SK-N-SH (cell line): ENCODE data around the gene NPR1. TPM values are rescaled to one million over a fixed set of nuclear protein-coding genes. Genes with fewer than 3 reads are reported as not detected.

ENCODE experiments used
- CTCF ChIA-PET: fragments of 300-600, 350-600 bp; formaldehyde crosslinking; extraction: SDS; loops from one replicate; lab custom pipeline; 2021; lab: Yijun Ruan, JAX
- POLR2A ChIA-PET: fragments of 350-600 bp; sonication (Branson Sonifier 250); formaldehyde crosslinking; extraction: SDS; loops from one replicate; lab custom pipeline; 2020; ENCODE audit warnings: antibody characterized with exemption, inconsistent platforms; lab: Yijun Ruan, JAX
- DNase-seq: peaks from one replicate; pipeline ENCODE4 v3.0.0; 2012
- H2AFZ ChIP-seq: fragments of 200-600 bp; sonication (generic); 2 replicates; pipeline ENCODE4 v1.8.1; 2016; ENCODE audit warnings: antibody characterized with exemption, mild to moderate bottlenecking, low read depth
- H3F3A ChIP-seq: fragments of 200-600 bp; sonication (generic); replicated peaks from 2 replicates; pipeline ENCODE3; 2016; ENCODE audit warnings: antibody characterized with exemption, mild to moderate bottlenecking; ENCODE audit not compliant: insufficient read depth
- H3K27ac ChIP-seq, 2 experiments: fragments of 200-500 bp in 1 of 2; fragments of 200-600 bp in 1 of 2; sonication (Bioruptor generic) in 1 of 2; sonication (generic), shearing (Covaris generic) in 1 of 2; 2 replicates each; pipeline versions ENCODE4 v1.5.1 to v1.6.1; 2014 to 2016; ENCODE audit warnings: low read depth in 2 of 2, inconsistent platforms in 1 of 2, low read length in 1 of 2, mild to moderate bottlenecking in 1 of 2, mixed read lengths in 1 of 2
- H3K27me3 ChIP-seq: fragments of 200-600 bp; sonication (generic), shearing (Covaris generic); 2 replicates; pipeline ENCODE4 v1.6.1; 2016; ENCODE audit warnings: mixed run types; ENCODE audit not compliant: insufficient read depth
- H3K36me3 ChIP-seq, 2 experiments: fragments of 200-500 bp in 1 of 2; fragments of 200-600 bp in 1 of 2; sonication (Bioruptor generic) in 1 of 2; sonication (generic) in 1 of 2; replicated peaks in 1 of 2; 2 replicates each; pipeline versions ENCODE3 to v1.5.1; 2014 to 2016; ENCODE audit warnings: low read length in 1 of 2, mild to moderate bottlenecking in 1 of 2; ENCODE audit not compliant: insufficient read depth in 2 of 2, control insufficient read depth in 1 of 2
- H3K4me1 ChIP-seq, 2 experiments: fragments of 200-500 bp in 1 of 2; fragments of 200-600 bp in 1 of 2; sonication (Bioruptor generic) in 1 of 2; sonication (generic), shearing (Covaris generic) in 1 of 2; 2 replicates each; pipeline versions ENCODE4 v1.5.1 to v1.6.1; 2014 to 2016; ENCODE audit warnings: low read depth in 1 of 2, low read length in 1 of 2, mixed run types in 1 of 2; ENCODE audit not compliant: insufficient read depth in 2 of 2, control insufficient read depth in 1 of 2
- H3K4me2 ChIP-seq: fragments of 200-600 bp; sonication (generic), shearing (Covaris generic); 2 replicates; pipeline ENCODE4 v1.6.1; 2017; ENCODE audit warnings: mixed run types
- H3K4me3 ChIP-seq, 2 experiments: fragments of 200-500 bp in 1 of 2; fragments of 200-600 bp in 1 of 2; sonication (Bioruptor generic) in 1 of 2; sonication (generic), shearing (Covaris generic) in 1 of 2; 2 replicates each; pipeline versions ENCODE4 v1.5.1 to v1.8.1; 2014 to 2016; ENCODE audit warnings: low read depth in 2 of 2, inconsistent platforms in 1 of 2, low read length in 1 of 2, mild to moderate bottlenecking in 1 of 2, mixed read lengths in 1 of 2, moderate library complexity in 1 of 2
- H3K79me2 ChIP-seq: fragments of 200-600 bp; sonication (generic); 2 replicates; pipeline ENCODE4 v1.8.1; 2017; ENCODE audit warnings: mild to moderate bottlenecking; ENCODE audit not compliant: insufficient read depth
- H3K9ac ChIP-seq: fragments of 200-600 bp; sonication (generic); 2 replicates; pipeline ENCODE4 v1.6.1; 2017; ENCODE audit warnings: mixed run types
- H3K9me2 ChIP-seq: fragments of 200-600 bp; sonication (generic); 2 replicates; pipeline ENCODE4 v1.6.1; 2017; ENCODE audit warnings: mixed run types
- H3K9me3 ChIP-seq: fragments of 200-600 bp; sonication (generic); 2 replicates; pipeline ENCODE4 v1.6.1; 2017; ENCODE audit warnings: mixed run types, mild to moderate bottlenecking, moderate library complexity
- H4K20me1 ChIP-seq: fragments of 200-600 bp; sonication (generic); 2 replicates; pipeline ENCODE4 v1.6.1; 2017; ENCODE audit warnings: mild to moderate bottlenecking, mixed run types; ENCODE audit not compliant: insufficient read depth
- EP300 ChIP-seq, 2 experiments: IDR thresholded peaks; 2 replicates each; pipeline versions ENCODE4 v1.4.0 to v1.6.1; 2012; ENCODE audit warnings: borderline replicate concordance in 1 of 2, low read depth in 1 of 2, low read length in 1 of 2
- EZH2phosphoT487 ChIP-seq: fragments of 200-600 bp; sonication (generic); IDR thresholded peaks from 2 replicates; pipeline ENCODE4 v1.6.1; 2017; ENCODE audit warnings: low read depth, mixed run types, mild to moderate bottlenecking, antibody characterized with exemption, moderate library complexity, borderline replicate concordance
- FOXM1 ChIP-seq: IDR thresholded peaks from 2 replicates; pipeline ENCODE4 v1.4.0; 2012; ENCODE audit warnings: low read depth, mild to moderate bottlenecking
- GABPA ChIP-seq: IDR thresholded peaks from 2 replicates; pipeline ENCODE4 v1.4.0; 2012; ENCODE audit warnings: low read depth, mild to moderate bottlenecking
- GATA2 ChIP-seq: sonication (generic); formaldehyde crosslinking; IDR thresholded peaks from 2 replicates; pipeline ENCODE4 v1.5.0; 2020; ENCODE audit warnings: mild to moderate bottlenecking, missing genetic modification reagents
- JUND ChIP-seq: IDR thresholded peaks from 2 replicates; pipeline ENCODE4 v1.4.0; 2012
- MXI1 ChIP-seq: IDR thresholded peaks from 2 replicates; pipeline ENCODE4 v1.6.1; 2012; ENCODE audit warnings: mild to moderate bottlenecking, low read depth, low read length, improper control_type of control experiment
- NFIC ChIP-seq: IDR thresholded peaks from 2 replicates; pipeline ENCODE4 v1.4.0; 2012; ENCODE audit warnings: borderline replicate concordance
- NRF1 ChIP-seq: IDR thresholded peaks from 2 replicates; pipeline ENCODE4 v1.6.1; 2012; ENCODE audit warnings: low read depth, mild to moderate bottlenecking, low read length
- POLR2AphosphoS5 ChIP-seq: IDR thresholded peaks from 2 replicates; pipeline ENCODE4 v1.6.1; 2012; ENCODE audit warnings: low read depth, low read length
- RAD21 ChIP-seq: IDR thresholded peaks from 2 replicates; pipeline ENCODE4 v1.6.1; 2012; ENCODE audit warnings: mild to moderate bottlenecking, low read length
- RCOR1 ChIP-seq: fragments of 150-350 bp; IDR thresholded peaks from 2 replicates; pipeline ENCODE4 v1.6.1; 2017; ENCODE audit warnings: antibody characterized with exemption, low read length
- RFX5 ChIP-seq: IDR thresholded peaks from 2 replicates; pipeline ENCODE4 v1.6.1; 2012; ENCODE audit warnings: mild to moderate bottlenecking, improper control_type of control experiment, low read length
- SIN3A ChIP-seq: IDR thresholded peaks from 2 replicates; pipeline ENCODE4 v1.6.1; 2012; ENCODE audit warnings: low read depth, mild to moderate bottlenecking, low read length, moderate library complexity, borderline replicate concordance
- SMC3 ChIP-seq: IDR thresholded peaks from 2 replicates; pipeline ENCODE4 v1.6.1; 2012; ENCODE audit warnings: low read depth, low read length, improper control_type of control experiment
- TEAD4 ChIP-seq: IDR thresholded peaks from 2 replicates; pipeline ENCODE4 v1.4.0; 2012; ENCODE audit warnings: mild to moderate bottlenecking, borderline replicate concordance; ENCODE audit not compliant: insufficient read depth
- YY1 ChIP-seq: IDR thresholded peaks from 2 replicates; pipeline ENCODE4 v1.4.0; 2012; ENCODE audit warnings: low read depth, mild to moderate bottlenecking
- WGBS: methylation state at CpG from one replicate; pipeline ENCODE4 v1.1.6; 2017; ENCODE audit warnings: low lambda C conversion rate; 5-methylcytosine and 5-hydroxymethylcytosine counted together
- polyA plus RNA-seq, 3 experiments: library from polyadenylated mRNA; depleted of rRNA; stranded (reverse); fragments of >200 nt; gene quantifications; 2 replicates each; pipeline ENCODE4 v1.2.3, GENCODE V29; 2012
- TF ChIP-seq, protein P1 (sequence below): IDR thresholded peaks from 2 replicates; pipeline ENCODE4 v1.4.0; 2012; ENCODE audit warnings: low read depth, borderline replicate concordance
- TF ChIP-seq, protein P2 (sequence below): IDR thresholded peaks from 2 replicates; pipeline ENCODE4; 2012
- TF ChIP-seq, protein P3 (sequence below): fragments of 200-600 bp; sonication (generic); IDR thresholded peaks from 2 replicates; pipeline ENCODE4 v1.6.1; 2017; ENCODE audit warnings: antibody characterized with exemption, mild to moderate bottlenecking, moderate library complexity

Gene NPR1
- polyA plus RNA-seq, 1 of the 3 experiments (the other 2 are of a cell fraction), result 0.12 TPM

DNA sequence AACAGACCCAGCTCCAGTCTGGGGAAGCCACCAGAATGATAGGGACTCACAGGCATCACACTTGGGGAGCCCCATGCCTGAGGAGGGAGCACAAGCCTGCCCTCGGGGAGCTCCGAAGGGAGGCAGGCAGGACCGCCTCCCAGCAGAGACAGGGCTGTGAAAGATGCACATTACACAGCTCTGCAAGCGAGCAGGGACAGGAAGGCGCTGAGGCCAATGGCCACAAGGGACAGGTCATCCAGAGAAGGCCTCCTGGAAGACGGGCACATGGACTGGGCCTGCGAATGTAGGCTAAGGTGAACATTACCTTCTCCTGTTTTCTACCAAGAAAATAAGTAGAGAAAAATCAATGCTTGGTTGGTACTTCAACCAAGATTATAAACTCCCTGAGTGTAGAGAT is 4.2 kb downstream of the NPR1 start:
- Histone ChIP-seq H3K27me3 (peaks cover 30% of the 10 kb centered on the region), H3K9ac (no peak overlapping the region), H3K27ac (no peak overlapping the region), H3K4me1 (peaks cover 0 to 15% of the 10 kb centered on the region in 2 experiments; a peak in 1 of 4 replicates), H3K9me2 (no peaks in the 10 kb centered on the region), H4K20me1 (no peaks in the 10 kb centered on the region), H3K36me3 (no peaks in the 10 kb centered on the region), H3K9me3 (no peaks in the 10 kb centered on the region), H3K4me3 (no peak overlapping the region), H3F3A (no peaks in the 10 kb centered on the region), H3K4me2 (no peak overlapping the region), H2AFZ (no peak overlapping the region), H3K79me2 (no peaks in the 10 kb centered on the region)
- ChIA-PET CTCF (no interaction called here), POLR2A (no interaction called here)
- 94% methylated on average over 7 of the region's 7 CpGs for WGBS
- no peak for DNase-seq
- no peak for TF ChIP-seq RFX5
- no peak for TF ChIP-seq RAD21
- TF ChIP-seq SMC3, result no peak
- no peak for TF ChIP-seq YY1
- no peak for TF ChIP-seq RCOR1
- TF ChIP-seq TEAD4, result no peak
- no peak for TF ChIP-seq GABPA
- TF ChIP-seq EZH2phosphoT487, result no peak
- TF ChIP-seq POLR2AphosphoS5, result no peak
- TF ChIP-seq MXI1, result no peak
- TF ChIP-seq EP300 (IDR thresholded peaks at IDR 0.05; ENCODE audit: borderline replicate concordance in 1 of 2, low read depth in 1 of 2, low read length in 1 of 2), result no peak
- TF ChIP-seq NFIC, result no peak
- no peak for TF ChIP-seq NRF1
- TF ChIP-seq, protein P1, sequence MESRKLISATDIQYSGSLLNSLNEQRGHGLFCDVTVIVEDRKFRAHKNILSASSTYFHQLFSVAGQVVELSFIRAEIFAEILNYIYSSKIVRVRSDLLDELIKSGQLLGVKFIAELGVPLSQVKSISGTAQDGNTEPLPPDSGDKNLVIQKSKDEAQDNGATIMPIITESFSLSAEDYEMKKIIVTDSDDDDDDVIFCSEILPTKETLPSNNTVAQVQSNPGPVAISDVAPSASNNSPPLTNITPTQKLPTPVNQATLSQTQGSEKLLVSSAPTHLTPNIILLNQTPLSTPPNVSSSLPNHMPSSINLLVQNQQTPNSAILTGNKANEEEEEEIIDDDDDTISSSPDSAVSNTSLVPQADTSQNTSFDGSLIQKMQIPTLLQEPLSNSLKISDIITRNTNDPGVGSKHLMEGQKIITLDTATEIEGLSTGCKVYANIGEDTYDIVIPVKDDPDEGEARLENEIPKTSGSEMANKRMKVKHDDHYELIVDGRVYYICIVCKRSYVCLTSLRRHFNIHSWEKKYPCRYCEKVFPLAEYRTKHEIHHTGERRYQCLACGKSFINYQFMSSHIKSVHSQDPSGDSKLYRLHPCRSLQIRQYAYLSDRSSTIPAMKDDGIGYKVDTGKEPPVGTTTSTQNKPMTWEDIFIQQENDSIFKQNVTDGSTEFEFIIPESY, result no peak
- no peak for TF ChIP-seq SIN3A
- TF ChIP-seq JUND, result no peak
- TF ChIP-seq GATA2 (CRISPR knock-in tag), result no peak
- TF ChIP-seq, protein P2, sequence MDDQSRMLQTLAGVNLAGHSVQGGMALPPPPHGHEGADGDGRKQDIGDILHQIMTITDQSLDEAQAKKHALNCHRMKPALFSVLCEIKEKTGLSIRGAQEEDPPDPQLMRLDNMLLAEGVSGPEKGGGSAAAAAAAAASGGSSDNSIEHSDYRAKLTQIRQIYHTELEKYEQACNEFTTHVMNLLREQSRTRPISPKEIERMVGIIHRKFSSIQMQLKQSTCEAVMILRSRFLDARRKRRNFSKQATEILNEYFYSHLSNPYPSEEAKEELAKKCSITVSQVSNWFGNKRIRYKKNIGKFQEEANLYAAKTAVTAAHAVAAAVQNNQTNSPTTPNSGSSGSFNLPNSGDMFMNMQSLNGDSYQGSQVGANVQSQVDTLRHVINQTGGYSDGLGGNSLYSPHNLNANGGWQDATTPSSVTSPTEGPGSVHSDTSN, result no peak
- TF ChIP-seq, protein P3, sequence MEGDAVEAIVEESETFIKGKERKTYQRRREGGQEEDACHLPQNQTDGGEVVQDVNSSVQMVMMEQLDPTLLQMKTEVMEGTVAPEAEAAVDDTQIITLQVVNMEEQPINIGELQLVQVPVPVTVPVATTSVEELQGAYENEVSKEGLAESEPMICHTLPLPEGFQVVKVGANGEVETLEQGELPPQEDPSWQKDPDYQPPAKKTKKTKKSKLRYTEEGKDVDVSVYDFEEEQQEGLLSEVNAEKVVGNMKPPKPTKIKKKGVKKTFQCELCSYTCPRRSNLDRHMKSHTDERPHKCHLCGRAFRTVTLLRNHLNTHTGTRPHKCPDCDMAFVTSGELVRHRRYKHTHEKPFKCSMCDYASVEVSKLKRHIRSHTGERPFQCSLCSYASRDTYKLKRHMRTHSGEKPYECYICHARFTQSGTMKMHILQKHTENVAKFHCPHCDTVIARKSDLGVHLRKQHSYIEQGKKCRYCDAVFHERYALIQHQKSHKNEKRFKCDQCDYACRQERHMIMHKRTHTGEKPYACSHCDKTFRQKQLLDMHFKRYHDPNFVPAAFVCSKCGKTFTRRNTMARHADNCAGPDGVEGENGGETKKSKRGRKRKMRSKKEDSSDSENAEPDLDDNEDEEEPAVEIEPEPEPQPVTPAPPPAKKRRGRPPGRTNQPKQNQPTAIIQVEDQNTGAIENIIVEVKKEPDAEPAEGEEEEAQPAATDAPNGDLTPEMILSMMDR, result no peak
- no peak for TF ChIP-seq FOXM1
